Activated naive CD4-positive, alpha-beta T cell treated with anti-CD3 and anti-CD28 coated beads, Interleukin-2, amount 50 U/mL, for 72 hours (primary cell): Measurements from ENCODE around the gene RNF152. TPM values are rescaled to one million over a fixed set of nuclear protein-coding genes. Genes with fewer than 3 reads are reported as not detected.
A peak's percentile ranks its signal among the peaks of the same experiment; 100 is the strongest.

Experiments
- ATAC-seq, 2 donors: fragments of 150-1000 bp; cut with Tn5 transposase; 2 replicates each; pipeline ENCODE4 v1.10.0; 2021; ENCODE audit warnings: mild to moderate bottlenecking in 2 of 2, moderate library complexity in 2 of 2
- DNase-seq, 2 donors: peaks; one replicate each; pipeline ENCODE4 v3.0.0; 2021 to 2022; ENCODE audit warnings: low spot score in 2 of 2
- H3K27ac Mint-ChIP-seq, 2 donors: one replicate each; pipeline ENCODE4 v1.8.0; 2022; ENCODE audit warnings: mild to moderate bottlenecking in 2 of 2, mixed read lengths in 2 of 2
- H3K36me3 Mint-ChIP-seq, 2 donors: one replicate each; pipeline ENCODE4 v1.8.0; 2022; ENCODE audit warnings: mixed read lengths in 2 of 2
- H3K9me3 Mint-ChIP-seq, 2 donors: one replicate each; pipeline ENCODE4 v1.8.0; 2022; ENCODE audit warnings: mixed read lengths in 2 of 2
- total RNA-seq, 2 donors: library from RNA; stranded (reverse); gene quantifications; one replicate each; pipeline ENCODE4 v1.2.3, GENCODE V29; 2022

The RNF152 gene
- total RNA-seq, 2 donors from 2014 or later = 0.10 to 0.59 TPM

DNA sequence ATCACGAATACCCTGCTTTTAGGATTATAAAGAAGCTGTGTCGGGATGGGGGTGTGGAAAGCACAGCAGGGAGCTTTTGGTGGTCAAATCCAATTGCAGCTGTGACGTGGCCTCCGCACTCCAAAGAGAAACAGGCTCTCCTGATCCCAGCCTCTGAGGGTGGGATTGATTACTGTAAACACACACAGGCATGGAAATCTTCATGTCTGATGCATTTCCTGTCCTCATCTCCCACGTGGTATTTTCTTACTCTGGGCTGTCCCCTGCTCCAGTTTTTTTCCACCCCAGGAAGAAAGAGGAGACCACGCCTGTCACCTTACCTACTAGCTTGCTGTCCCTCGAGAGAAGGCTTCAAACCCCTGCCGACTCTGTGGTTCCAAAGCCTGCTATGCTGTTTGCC is 22.7 kb downstream of the RNF152 start:
- Mint-ChIP-seq H3K9me3 (no peaks in the 10 kb centered on the region), H3K27ac (no peak overlapping the region), H3K36me3 (no peaks in the 10 kb centered on the region)
- no peak for DNase-seq
- ATAC-seq = no peak

- Mint-ChIP-seq H3K36me3 (no peaks in the 10 kb centered on the region), H3K9me3 (no peaks in the 10 kb centered on the region), H3K27ac (no peak overlapping the region)
- DNase-seq = no peak
- no peak for ATAC-seq
Measured at GRCh38 chr18:61869636-61870035, 23.2 kb downstream of the RNF152 start.

- H3K9me3 Mint-ChIP-seq = no peaks in the 10 kb centered on the region
- H3K36me3 Mint-ChIP-seq = no peaks in the 10 kb centered on the region
- H3K27ac Mint-ChIP-seq = no peak overlapping the region
- DNase-seq = no peak
- no peak for ATAC-seq
Measured at GRCh38 chr18:61865466-61866175, 27.2 kb downstream of the RNF152 start.

GRCh38 chr18:61861372-61861771 is 31.4 kb downstream of the RNF152 start:
- H3K27ac Mint-ChIP-seq = no peak overlapping the region
- DNase-seq = no peak
- no peak for ATAC-seq
- H3K9me3 Mint-ChIP-seq = no peaks in the 10 kb centered on the region
- no peaks in the 10 kb centered on the region for H3K36me3 Mint-ChIP-seq

- ATAC-seq (no peak), DNase-seq (no peak)
- H3K36me3 Mint-ChIP-seq = no peaks in the 10 kb centered on the region
- no peaks in the 10 kb centered on the region for H3K9me3 Mint-ChIP-seq
- no peak overlapping the region for H3K27ac Mint-ChIP-seq
Measured at GRCh38 chr18:61860302-61860701, 32.5 kb downstream of the RNF152 start.

- H3K27ac Mint-ChIP-seq = no peak overlapping the region
- no peaks in the 10 kb centered on the region for H3K9me3 Mint-ChIP-seq
- DNase-seq (no peak), ATAC-seq (no peak)
- no peaks in the 10 kb centered on the region for H3K36me3 Mint-ChIP-seq
Measured at GRCh38 chr18:61859113-61859512, 33.7 kb downstream of the RNF152 start.

GRCh38 chr18:61856678-61857077 is 36.1 kb downstream of the RNF152 start:
- Mint-ChIP-seq H3K27ac (peak overlapping the region in 1 of 2 donors; percentile 50), H3K9me3 (no peaks in the 10 kb centered on the region), H3K36me3 (no peaks in the 10 kb centered on the region)
- DNase-seq (no peak), ATAC-seq (no peak)

DNA sequence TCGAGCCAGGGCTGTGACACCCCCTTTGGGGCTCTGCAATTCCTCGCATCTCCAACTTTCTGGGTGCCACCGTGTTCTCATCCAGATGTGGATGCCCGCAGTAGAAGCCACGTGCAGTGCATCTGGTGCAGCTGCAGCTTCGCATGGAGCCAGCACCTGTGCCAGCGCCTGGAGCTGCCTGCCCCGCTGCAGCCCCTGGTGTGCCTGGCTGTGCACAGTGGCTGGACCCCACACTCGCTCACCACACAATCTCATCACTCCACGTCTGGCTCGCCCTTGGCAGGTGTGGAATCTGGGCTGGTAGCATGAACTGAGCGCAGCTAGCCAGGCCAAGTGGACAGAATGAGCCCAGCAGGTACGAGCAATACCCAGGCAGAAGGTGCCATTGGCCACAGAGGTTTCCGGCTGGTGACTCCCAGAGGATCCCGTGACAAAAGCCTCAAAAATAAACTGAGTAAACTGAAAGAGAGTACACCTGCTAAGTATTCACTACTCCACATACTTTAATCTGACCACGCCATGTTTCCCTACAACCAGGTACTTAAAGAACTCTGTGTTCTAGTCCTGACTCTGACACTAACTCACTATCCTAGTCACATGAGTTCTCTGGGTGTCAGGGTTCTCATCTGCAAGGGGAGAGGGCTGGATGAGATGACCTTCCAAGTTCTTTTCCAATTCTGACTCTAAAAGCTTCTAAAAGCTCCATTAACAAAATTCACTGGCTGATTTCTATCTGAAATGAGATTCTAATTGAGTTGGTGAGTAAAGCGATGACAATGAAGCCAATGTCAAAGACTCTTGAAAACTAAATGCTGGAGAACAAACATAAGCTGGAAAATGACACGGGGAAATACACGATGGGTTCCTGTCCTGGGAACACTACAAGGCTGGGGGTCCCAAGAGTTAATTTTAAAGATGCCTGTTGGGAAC is 37.1 kb downstream of the RNF152 start:
- no peak for ATAC-seq
- no peaks in the 10 kb centered on the region for H3K36me3 Mint-ChIP-seq
- H3K9me3 Mint-ChIP-seq = no peaks in the 10 kb centered on the region
- no peak for DNase-seq
- no peak overlapping the region for H3K27ac Mint-ChIP-seq

- ATAC-seq = no peak
- H3K27ac Mint-ChIP-seq = no peak overlapping the region
- H3K9me3 Mint-ChIP-seq = no peaks in the 10 kb centered on the region
- DNase-seq = no peak
- no peaks in the 10 kb centered on the region for H3K36me3 Mint-ChIP-seq
Measured at GRCh38 chr18:61854578-61855448, 38.0 kb downstream of the RNF152 start.

GRCh38 chr18:61853855-61854254 is 39.0 kb downstream of the RNF152 start:
- H3K9me3 Mint-ChIP-seq = no peaks in the 10 kb centered on the region
- no peaks in the 10 kb centered on the region for H3K36me3 Mint-ChIP-seq
- ATAC-seq (no peak), DNase-seq (no peak)
- H3K27ac Mint-ChIP-seq = no peak overlapping the region

- Mint-ChIP-seq H3K36me3 (no peaks in the 10 kb centered on the region), H3K27ac (no peak overlapping the region), H3K9me3 (no peaks in the 10 kb centered on the region)
- no peak for DNase-seq
- no peak for ATAC-seq
Measured at GRCh38 chr18:61852496-61852895, 40.3 kb downstream of the RNF152 start.

- no peaks in the 10 kb centered on the region for H3K36me3 Mint-ChIP-seq
- no peaks in the 10 kb centered on the region for H3K9me3 Mint-ChIP-seq
- ATAC-seq (no peak), DNase-seq (no peak)
- H3K27ac Mint-ChIP-seq = no peak overlapping the region
Measured at GRCh38 chr18:61851940-61852451, 40.8 kb downstream of the RNF152 start.

DNA sequence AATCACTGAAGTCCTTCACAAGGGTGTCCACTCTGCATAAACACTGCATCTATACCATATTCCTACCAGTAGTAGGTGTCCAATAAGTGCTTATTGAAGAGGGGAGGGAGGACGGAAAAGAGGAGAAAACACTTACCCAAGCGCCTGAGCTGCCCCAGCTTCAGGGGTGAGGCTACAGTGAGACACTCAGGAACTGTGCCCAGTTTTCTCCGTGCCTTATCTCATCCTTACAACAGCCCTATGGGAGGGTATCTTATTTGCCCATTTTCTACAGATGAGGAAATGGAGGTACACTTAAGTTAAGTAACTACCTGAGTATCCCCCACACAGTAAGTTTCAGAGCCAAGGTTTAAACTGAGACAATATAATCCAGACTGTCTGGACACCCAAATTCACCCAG is 41.5 kb downstream of the RNF152 start:
- ATAC-seq (no peak), DNase-seq (no peak)
- Mint-ChIP-seq H3K36me3 (no peaks in the 10 kb centered on the region), H3K27ac (no peak overlapping the region), H3K9me3 (peaks cover 0 to 2% of the 10 kb centered on the region in 2 donors)

DNA sequence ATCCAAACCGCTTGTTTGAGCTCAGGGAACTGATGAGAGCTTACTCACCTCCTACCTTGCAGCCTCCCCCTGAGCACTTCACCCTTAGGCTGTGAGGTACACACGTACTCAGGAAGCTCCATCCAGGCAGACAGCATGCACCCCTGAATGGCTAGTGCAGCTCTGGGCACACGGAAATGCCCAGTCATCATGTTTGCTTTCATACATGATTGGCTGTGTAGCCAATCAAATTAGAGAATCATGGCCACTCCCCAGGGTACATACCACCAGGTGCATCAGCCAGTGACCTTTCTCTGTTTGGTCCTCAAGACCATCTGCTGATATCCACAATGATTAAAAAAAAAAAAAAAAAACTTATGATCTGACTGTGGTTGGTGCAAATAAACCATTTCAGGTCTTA is 42.1 kb downstream of the RNF152 start:
- Mint-ChIP-seq H3K36me3 (no peaks in the 10 kb centered on the region), H3K27ac (no peak overlapping the region), H3K9me3 (peaks cover 0 to 4% of the 10 kb centered on the region in 2 donors)
- DNase-seq = no peak
- ATAC-seq = no peak

DNA sequence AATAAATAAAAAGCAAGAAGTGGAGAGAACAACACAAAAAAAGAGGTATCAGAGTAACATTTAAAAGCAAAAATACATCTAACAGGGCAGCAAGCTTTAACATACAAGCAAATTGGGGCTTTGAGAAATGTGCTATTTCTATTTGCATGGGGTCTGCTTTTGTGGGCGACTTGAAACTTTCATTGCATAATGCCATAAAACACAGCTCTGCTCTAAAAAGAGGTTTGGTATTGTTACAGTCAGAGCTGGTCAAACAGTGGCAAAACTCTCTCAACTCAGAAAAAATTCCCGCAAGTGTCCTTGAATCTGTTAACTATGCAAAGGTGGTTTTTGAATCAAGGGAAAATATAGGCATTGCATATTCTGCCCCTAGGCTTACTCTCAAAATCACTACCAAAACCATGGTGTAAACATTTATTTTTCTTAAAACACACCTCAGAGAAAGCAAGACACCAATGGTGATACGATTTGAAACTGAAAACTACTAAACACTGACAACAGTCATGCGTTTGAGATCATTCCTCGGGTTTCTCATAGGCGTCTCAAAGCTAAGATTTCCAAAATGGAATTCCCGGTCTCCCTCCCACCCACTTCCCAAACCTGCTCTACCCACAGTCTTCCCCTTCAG is 45.5 kb downstream of the RNF152 start:
- no peak overlapping the region for H3K27ac Mint-ChIP-seq
- no peak for DNase-seq
- H3K36me3 Mint-ChIP-seq = no peaks in the 10 kb centered on the region
- no peak for ATAC-seq
- H3K9me3 Mint-ChIP-seq = peaks cover 4% of the 10 kb centered on the region in 2 donors

DNA sequence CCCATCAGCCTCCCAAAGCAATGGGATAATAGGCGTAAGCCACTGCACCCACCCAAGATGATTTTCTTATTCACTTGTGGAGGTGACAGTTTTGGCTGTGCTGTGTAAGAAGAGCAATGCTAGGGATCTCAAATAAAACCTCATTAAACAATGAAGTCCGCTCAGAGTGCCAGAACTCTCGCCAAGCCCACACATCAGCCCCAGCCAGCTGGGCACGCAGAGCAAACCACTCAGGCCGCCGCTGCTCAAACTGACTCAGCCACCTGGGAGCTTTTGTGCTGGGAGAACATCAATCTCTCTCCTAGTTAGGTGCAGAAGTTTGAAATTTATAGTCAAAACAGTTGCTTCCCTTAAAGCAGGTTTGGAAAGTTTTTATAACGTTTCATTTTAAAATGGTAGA is 47.6 kb downstream of the RNF152 start:
- Mint-ChIP-seq H3K36me3 (no peaks in the 10 kb centered on the region), H3K27ac (no peak overlapping the region), H3K9me3 (peaks cover 4% of the 10 kb centered on the region in 2 donors)
- no peak for ATAC-seq
- no peak for DNase-seq
